ENCODE data around the gene AMFR.
"Not testable (repeated sequence)": the region's sequence is repeated elsewhere in the genome, so short reads cannot be mapped to it uniquely, and the experiment has no call there.

AMFR gene

DNA sequence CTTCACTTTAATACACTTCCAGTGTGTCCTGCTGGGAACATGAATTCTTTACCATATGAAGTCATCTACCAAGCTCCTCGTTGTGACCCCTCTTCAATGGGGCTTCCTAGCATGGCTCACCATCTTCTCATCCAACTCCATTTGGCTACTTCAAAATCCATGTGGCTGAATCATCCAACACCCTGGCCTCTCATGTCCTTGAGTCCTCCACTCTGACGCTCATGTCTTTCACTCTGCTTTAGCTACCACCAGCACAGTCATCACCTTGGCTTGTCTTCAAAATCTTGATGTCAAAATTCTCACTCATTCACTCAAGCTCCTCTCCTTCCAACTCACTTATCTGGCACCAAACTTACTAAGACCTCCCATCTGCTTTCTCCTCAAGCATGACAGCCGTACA is 35.8 kb downstream of the AMFR start:
- no peak overlapping the region for H3K9ac ChIP-seq (ENCODE audit: low read depth, low read length)
- H3K4me3 ChIP-seq (ENCODE audit: low read depth, low read length), result no peak overlapping the region
- peaks cover 21% of the 10 kb centered on the region for H3K36me3 ChIP-seq (ENCODE audit: control insufficient read depth, insufficient read depth, low read length)
- H3K27ac ChIP-seq (ENCODE audit: low read depth, low read length), result no peak overlapping the region
- H3K4me1 ChIP-seq (ENCODE audit: control insufficient read depth, insufficient read depth, low read length), result no peaks in the 10 kb centered on the region
- no peaks in the 10 kb centered on the region for H3K27me3 ChIP-seq (ENCODE audit: control insufficient read depth, insufficient read depth, low read length)
- peaks cover 4% of the 10 kb centered on the region for H3K9me3 ChIP-seq (ENCODE audit: control insufficient read depth, insufficient read depth, low read length)

DNA sequence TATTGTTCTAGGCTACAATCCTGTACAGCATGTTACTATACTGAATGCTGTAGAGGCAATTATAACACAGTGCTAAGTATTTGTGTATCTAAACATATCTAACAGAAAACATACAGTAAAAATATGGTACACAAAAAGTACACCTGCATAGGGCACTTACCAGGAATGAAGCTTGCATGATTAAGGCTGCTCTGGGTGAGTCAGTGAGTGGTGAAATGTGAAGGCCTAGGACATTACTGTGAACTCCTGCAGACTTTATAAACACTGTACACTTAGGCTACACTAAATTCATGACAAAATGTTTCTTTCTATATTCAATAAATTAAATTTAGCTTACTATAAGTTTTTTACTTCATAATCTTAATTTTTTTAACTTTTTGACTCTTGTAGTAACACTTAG is 37.1 kb downstream of the AMFR start:
- H3K4me3 ChIP-seq (ENCODE audit: low read depth, low read length), result no peak overlapping the region
- peaks cover 21% of the 10 kb centered on the region for H3K36me3 ChIP-seq (ENCODE audit: control insufficient read depth, insufficient read depth, low read length)
- no peaks in the 10 kb centered on the region for H3K27me3 ChIP-seq (ENCODE audit: control insufficient read depth, insufficient read depth, low read length)
- H3K9ac ChIP-seq (ENCODE audit: low read depth, low read length), result no peak overlapping the region
- no peak overlapping the region for H3K27ac ChIP-seq (ENCODE audit: low read depth, low read length)
- peaks cover 4% of the 10 kb centered on the region for H3K9me3 ChIP-seq (ENCODE audit: control insufficient read depth, insufficient read depth, low read length)
- H3K4me1 ChIP-seq (ENCODE audit: control insufficient read depth, insufficient read depth, low read length), result no peaks in the 10 kb centered on the region

DNA sequence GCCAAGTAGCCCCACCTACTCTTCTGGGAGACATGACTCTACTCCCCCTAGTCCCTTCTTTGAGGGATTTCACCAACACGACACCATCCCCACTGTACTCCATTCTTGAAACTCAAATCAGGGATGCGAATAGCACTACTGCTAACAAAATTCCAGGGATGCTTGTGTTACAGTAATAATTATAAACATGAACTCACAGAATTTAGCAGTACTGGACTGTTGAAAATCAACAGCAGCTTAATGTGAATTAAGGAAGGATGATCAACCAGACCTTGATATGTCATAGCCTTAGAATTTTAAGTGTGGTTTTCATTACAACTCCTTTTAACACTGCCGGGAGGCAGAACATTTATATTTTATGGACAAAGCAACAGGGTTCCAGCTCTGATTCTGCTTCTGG is 37.9 kb downstream of the AMFR start:
- H3K9ac ChIP-seq (ENCODE audit: low read depth, low read length), result no peak overlapping the region
- H3K36me3 ChIP-seq (ENCODE audit: control insufficient read depth, insufficient read depth, low read length), result peaks cover 21% of the 10 kb centered on the region
- peaks cover 4% of the 10 kb centered on the region for H3K9me3 ChIP-seq (ENCODE audit: control insufficient read depth, insufficient read depth, low read length)

DNA sequence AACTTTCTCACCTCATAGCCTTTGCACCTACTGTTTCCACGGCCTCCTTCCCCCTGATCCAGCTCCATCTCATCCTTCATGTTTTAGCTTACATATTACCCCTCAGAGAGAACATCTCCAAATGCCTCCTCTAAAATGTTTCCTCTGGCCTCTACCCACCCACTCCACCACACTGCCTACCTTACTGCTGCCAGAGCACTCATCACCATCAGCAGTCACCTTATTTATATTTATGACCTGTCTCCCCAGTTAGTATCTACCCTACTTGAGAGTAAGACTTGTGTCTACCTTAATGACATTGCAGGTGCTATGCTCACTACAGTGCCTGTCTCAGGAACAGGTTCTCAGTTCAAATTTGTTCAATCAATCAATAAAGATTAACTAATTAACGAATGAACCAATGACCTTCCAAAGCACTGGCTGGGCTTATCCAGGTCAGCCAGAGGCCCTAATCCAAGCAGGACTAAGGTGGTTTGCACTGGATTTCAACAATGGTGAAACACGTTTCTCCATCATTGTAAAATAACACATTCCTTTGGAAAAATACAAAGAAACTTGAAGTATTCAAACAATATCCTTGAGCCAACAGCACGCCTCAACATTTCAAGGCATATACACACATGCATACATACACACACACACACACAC is 41.1 kb downstream of the AMFR start:
- Histone ChIP-seq H3K27me3 (ENCODE audit: control insufficient read depth, insufficient read depth, low read length) (no peaks in the 10 kb centered on the region), H3K9me3 (ENCODE audit: control insufficient read depth, insufficient read depth, low read length) (peaks cover 13% of the 10 kb centered on the region), H3K4me1 (ENCODE audit: control insufficient read depth, insufficient read depth, low read length) (no peaks in the 10 kb centered on the region), H3K36me3 (ENCODE audit: control insufficient read depth, insufficient read depth, low read length) (peaks cover 28% of the 10 kb centered on the region), H3K4me3 (ENCODE audit: low read depth, low read length) (no peak overlapping the region), H3K9ac (ENCODE audit: low read depth, low read length) (no peak overlapping the region), H3K27ac (ENCODE audit: low read depth, low read length) (no peak overlapping the region)

More for the DNA sequence above, 37.9 kb downstream of the AMFR start:
- no peaks in the 10 kb centered on the region for H3K27me3 ChIP-seq (ENCODE audit: control insufficient read depth, insufficient read depth, low read length)
- H3K4me3 ChIP-seq (ENCODE audit: low read depth, low read length), result no peak overlapping the region
- no peak overlapping the region for H3K27ac ChIP-seq (ENCODE audit: low read depth, low read length)
- H3K4me1 ChIP-seq (ENCODE audit: control insufficient read depth, insufficient read depth, low read length), result no peaks in the 10 kb centered on the region

DNA sequence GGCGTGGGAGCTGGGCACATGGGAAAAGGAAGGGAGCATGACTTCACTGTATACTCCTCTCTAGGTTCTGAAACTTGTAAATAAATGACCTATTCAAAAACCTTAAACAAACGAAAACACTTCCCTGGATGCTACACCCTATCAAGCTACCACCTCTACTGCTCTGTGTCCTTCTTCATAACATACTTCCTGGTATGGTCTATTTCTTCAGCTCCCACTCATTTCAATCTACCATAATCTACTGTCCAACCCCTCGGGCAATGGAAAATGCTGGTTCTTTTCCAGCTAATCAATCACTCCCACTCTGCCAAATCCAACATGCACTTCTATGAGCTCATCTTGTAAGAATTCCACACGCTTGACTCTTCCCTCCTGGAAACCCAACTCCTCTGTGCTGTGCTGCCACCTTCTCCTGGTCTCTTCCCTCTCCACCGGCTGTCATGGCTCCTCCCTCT is 42.4 kb downstream of the AMFR start:
- no peaks in the 10 kb centered on the region for H3K4me1 ChIP-seq (ENCODE audit: control insufficient read depth, insufficient read depth, low read length)
- no peak overlapping the region for H3K9ac ChIP-seq (ENCODE audit: low read depth, low read length)
- peaks cover 13% of the 10 kb centered on the region for H3K9me3 ChIP-seq (ENCODE audit: control insufficient read depth, insufficient read depth, low read length)
- H3K36me3 ChIP-seq (ENCODE audit: control insufficient read depth, insufficient read depth, low read length), result peaks cover 20% of the 10 kb centered on the region; the same call in 1 of the 2 replicates
- H3K4me3 ChIP-seq (ENCODE audit: low read depth, low read length), result no peak overlapping the region
- H3K27me3 ChIP-seq (ENCODE audit: control insufficient read depth, insufficient read depth, low read length), result no peaks in the 10 kb centered on the region
- H3K27ac ChIP-seq (ENCODE audit: low read depth, low read length), result no peak overlapping the region

DNA sequence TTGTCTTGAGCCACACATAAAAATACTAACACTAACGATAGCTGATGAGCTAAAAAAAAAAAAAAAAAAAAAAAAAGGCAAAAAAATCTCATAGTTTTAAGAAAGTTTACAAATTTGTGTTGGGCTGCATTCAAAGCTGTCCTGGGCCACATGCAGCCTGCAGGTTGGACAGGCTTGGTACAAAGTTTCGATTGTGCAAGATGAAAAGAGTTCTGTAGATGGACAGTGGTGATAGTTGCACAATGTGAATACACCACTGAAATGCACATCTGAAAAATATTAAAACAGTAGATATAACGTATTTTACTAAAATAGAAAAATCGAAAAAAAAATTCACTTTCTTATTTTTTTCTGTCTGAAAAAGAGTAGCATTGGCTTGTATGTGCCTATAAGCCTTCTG is 42.9 kb downstream of the AMFR start:
- no peak overlapping the region for H3K9ac ChIP-seq (ENCODE audit: low read depth, low read length)
- no peak overlapping the region for H3K4me3 ChIP-seq (ENCODE audit: low read depth, low read length)
- H3K9me3 ChIP-seq (ENCODE audit: control insufficient read depth, insufficient read depth, low read length), result peaks cover 13% of the 10 kb centered on the region
- no peaks in the 10 kb centered on the region for H3K4me1 ChIP-seq (ENCODE audit: control insufficient read depth, insufficient read depth, low read length)
- H3K27ac ChIP-seq (ENCODE audit: low read depth, low read length), result no peak overlapping the region
- H3K27me3 ChIP-seq (ENCODE audit: control insufficient read depth, insufficient read depth, low read length), result no peaks in the 10 kb centered on the region
- H3K36me3 ChIP-seq (ENCODE audit: control insufficient read depth, insufficient read depth, low read length), result peaks cover 18% of the 10 kb centered on the region; the same call in 1 of the 2 replicates

DNA sequence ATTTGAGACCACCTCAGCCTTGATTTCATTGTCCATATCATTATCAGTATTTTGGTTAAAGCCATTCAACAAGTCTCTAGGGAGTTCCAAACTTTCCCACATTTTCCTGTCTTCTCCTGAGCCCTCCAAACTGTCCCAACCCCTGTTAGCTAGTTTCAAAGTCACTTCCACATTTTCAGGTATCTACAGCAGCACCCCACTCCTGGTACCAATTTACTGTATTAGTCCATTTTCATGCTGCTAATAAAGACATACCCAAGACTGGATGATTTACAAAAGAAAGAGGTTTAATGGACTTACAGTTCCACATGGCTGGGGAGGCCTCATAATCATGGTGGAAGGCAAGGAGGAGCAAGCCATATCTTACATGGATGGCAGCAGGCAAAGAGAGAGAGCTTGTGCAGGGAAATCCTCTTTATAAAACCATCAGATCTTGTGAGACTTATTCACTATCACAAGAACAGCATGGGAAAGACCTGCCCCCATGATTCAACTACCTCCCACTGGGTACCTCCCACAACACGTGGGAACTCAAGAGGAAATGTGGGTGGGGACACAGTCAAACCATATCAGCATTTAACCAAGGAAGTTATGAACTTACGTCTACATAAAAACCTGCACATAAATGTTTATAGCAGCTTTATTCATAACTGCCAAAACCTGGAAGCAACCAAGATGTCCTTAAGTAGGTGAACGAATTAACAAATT is 44.4 kb downstream of the AMFR start:
- not testable (repeated sequence) for H3K4me1 ChIP-seq (ENCODE audit: control insufficient read depth, insufficient read depth, low read length); H3K4me3 ChIP-seq (ENCODE audit: low read depth, low read length); H3K27ac ChIP-seq (ENCODE audit: low read depth, low read length); H3K9ac ChIP-seq (ENCODE audit: low read depth, low read length); H3K27me3 ChIP-seq (ENCODE audit: control insufficient read depth, insufficient read depth, low read length)
- H3K36me3 ChIP-seq (ENCODE audit: control insufficient read depth, insufficient read depth, low read length), result peaks cover 17% of the 10 kb centered on the region; the same call in 1 of the 2 replicates
- H3K9me3 ChIP-seq (ENCODE audit: control insufficient read depth, insufficient read depth, low read length), result peaks cover 13% of the 10 kb centered on the region

DNA sequence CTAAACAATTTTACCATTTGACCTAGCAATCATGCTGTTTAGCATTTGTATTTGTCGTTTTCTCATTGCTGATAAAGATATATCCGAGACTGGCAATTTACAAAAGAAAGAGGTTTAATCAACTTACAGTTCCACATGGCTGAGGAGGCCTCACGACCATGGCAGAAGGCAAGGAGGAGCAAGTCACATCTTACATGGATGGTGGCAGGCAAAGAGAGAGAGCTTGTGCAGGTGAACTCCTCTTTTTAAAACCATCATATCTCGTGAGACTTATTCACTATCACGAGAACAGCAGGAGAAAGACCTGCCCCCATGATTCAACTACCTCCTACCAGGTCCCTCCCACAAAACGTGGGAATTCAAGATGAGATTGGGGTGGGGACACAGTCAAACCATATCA is 46.3 kb downstream of the AMFR start:
- H3K36me3 ChIP-seq (ENCODE audit: control insufficient read depth, insufficient read depth, low read length), result peaks cover 12% of the 10 kb centered on the region; the same call in 1 of the 2 replicates
- H3K9ac ChIP-seq (ENCODE audit: low read depth, low read length); H3K27me3 ChIP-seq (ENCODE audit: control insufficient read depth, insufficient read depth, low read length); H3K4me3 ChIP-seq (ENCODE audit: low read depth, low read length); H3K27ac ChIP-seq (ENCODE audit: low read depth, low read length); H3K4me1 ChIP-seq (ENCODE audit: control insufficient read depth, insufficient read depth, low read length): not testable (repeated sequence)
- peaks cover 13% of the 10 kb centered on the region for H3K9me3 ChIP-seq (ENCODE audit: control insufficient read depth, insufficient read depth, low read length)

DNA sequence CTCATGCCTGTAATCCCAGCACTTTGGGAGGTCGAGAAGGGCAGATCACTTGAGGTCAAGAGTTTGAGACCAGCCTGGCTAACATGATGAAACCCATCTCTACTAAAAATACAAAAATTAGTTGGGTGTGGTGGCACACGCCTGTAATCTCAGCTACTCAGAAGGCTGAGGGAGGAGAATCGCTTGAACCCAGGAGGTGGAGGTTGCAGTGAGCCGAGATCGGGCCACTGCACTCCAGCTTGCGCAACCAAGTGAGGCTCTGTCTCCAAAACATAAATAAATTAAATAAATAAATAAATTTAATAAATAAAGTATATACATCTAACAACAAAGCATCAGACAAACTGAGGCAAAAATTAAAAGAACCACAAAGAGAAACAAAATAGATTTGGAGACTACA is 49.6 kb downstream of the AMFR start:
- not testable (repeated sequence) for H3K27me3 ChIP-seq (ENCODE audit: control insufficient read depth, insufficient read depth, low read length)

DNA sequence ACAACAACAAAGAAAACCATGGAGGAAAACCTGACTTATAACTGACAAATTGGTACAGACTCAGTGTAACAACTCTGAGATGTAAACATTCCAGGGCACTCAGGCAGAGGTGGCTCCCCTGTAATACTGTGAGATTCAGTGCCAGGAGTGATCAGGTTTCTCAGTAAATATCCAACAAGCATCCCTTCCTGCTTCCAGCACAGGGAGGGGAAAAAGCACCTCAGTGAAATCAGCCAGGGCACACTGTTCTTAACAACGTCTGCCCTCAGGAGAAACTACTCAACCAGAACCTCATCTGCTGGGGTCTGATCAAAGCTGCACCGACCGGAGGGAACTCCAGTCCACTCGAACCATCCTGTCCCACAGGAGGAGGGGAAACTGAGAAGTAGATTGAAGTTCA is 52.3 kb downstream of the AMFR start:
- Histone ChIP-seq H3K27me3 (ENCODE audit: control insufficient read depth, insufficient read depth, low read length) (no peaks in the 10 kb centered on the region), H3K36me3 (ENCODE audit: control insufficient read depth, insufficient read depth, low read length) (peaks cover 5% of the 10 kb centered on the region; the same call in 1 of the 2 replicates), H3K9ac (ENCODE audit: low read depth, low read length) (no peak overlapping the region), H3K4me3 (ENCODE audit: low read depth, low read length) (no peak overlapping the region), H3K4me1 (ENCODE audit: control insufficient read depth, insufficient read depth, low read length) (no peaks in the 10 kb centered on the region), H3K9me3 (ENCODE audit: control insufficient read depth, insufficient read depth, low read length) (no peaks in the 10 kb centered on the region), H3K27ac (ENCODE audit: low read depth, low read length) (no peak overlapping the region)

More for the DNA sequence above, 49.6 kb downstream of the AMFR start:
- not testable (repeated sequence) for H3K4me3 ChIP-seq (ENCODE audit: low read depth, low read length); H3K36me3 ChIP-seq (ENCODE audit: control insufficient read depth, insufficient read depth, low read length); H3K4me1 ChIP-seq (ENCODE audit: control insufficient read depth, insufficient read depth, low read length); H3K27ac ChIP-seq (ENCODE audit: low read depth, low read length); H3K9ac ChIP-seq (ENCODE audit: low read depth, low read length); H3K9me3 ChIP-seq (ENCODE audit: control insufficient read depth, insufficient read depth, low read length)

DNA sequence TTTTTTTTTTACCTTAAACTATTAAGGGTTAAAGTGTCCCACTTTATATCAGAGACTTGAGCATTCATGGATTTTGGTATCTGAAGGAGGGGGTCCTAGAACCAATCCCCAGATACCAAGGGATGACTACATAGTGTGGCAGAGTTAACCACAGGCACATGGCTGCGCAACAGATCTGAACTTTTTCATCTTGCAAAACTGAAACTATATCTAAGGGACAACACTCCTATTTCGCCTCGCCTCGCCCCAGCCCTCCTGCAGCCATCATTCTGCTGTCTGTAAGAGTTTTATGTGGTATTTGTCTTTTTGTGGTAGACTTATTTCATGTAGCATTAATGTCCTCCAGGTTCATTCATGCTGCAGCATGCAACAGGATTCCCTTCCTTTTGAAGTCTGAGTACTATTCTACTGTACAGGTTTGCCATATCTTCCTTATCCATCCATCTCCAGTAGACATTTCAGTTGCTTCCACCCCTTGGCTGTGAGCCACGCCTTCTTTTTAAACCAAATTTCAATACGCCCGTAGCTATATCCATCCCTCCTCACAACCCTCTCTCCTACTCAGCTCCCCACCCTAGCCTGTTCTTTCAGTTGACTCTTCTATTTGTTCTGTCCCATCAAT is 53.2 kb downstream of the AMFR start:
- Histone ChIP-seq H3K9me3 (ENCODE audit: control insufficient read depth, insufficient read depth, low read length) (no peaks in the 10 kb centered on the region), H3K27me3 (ENCODE audit: control insufficient read depth, insufficient read depth, low read length) (no peaks in the 10 kb centered on the region), H3K9ac (ENCODE audit: low read depth, low read length) (no peak overlapping the region), H3K4me3 (ENCODE audit: low read depth, low read length) (no peak overlapping the region), H3K27ac (ENCODE audit: low read depth, low read length) (no peak overlapping the region), H3K4me1 (ENCODE audit: control insufficient read depth, insufficient read depth, low read length) (no peaks in the 10 kb centered on the region), H3K36me3 (ENCODE audit: control insufficient read depth, insufficient read depth, low read length) (peaks cover 11% of the 10 kb centered on the region)
